NCI-H1436 (cell line): Measurements from ENCODE around the gene SLC38A7.
"Not testable (repeated sequence)": the region's sequence is repeated elsewhere in the genome, so short reads cannot be mapped to it uniquely, and the experiment has no call there.

Source experiments
- DNase-seq: peaks from one replicate; lab custom pipeline; 2025; lab: John Stamatoyannopoulos, UW

SLC38A7 gene, protein sequence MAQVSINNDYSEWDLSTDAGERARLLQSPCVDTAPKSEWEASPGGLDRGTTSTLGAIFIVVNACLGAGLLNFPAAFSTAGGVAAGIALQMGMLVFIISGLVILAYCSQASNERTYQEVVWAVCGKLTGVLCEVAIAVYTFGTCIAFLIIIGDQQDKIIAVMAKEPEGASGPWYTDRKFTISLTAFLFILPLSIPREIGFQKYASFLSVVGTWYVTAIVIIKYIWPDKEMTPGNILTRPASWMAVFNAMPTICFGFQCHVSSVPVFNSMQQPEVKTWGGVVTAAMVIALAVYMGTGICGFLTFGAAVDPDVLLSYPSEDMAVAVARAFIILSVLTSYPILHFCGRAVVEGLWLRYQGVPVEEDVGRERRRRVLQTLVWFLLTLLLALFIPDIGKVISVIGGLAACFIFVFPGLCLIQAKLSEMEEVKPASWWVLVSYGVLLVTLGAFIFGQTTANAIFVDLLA

DNA sequence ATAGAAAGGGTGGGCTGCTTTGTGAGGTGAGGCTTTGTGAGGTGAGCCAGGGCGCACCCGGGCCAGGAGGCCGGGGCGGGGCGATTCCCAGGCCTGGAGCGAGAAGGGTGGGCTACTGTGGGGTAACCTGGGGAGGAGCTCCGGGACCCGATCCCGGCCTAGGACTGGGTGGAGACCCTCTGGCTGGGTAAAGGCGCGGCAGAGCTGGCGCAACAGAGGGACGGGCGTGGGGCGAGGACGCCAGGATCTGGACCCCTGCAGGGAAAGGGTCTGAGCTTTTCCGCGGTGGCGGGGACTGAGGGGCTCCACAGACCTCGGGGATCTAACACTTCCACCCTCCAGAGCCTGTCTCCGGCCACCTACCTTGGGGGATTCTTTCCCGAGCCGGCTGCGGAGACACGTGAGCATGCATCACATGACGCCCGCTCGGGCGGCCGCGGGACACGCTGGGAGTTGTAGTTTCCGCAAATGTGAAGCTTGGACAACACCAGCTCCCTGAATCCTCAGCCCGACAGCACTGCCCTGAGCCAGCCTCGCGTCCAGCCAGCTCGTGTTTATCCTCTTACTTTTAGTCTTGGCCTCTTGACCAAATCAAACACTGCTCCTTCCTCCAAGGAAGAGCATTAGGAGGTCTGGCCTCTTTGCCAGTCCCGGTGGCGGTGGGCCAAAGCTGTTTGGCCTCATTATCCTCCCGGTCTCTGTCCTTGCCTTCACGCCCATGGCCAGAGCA, at the start of gene SLC38A7:
Gene SLC38A7 (minus strand): TSS at position 417 of the 730 bp plus-strand sequence. CDS start 4,644 bp downstream, outside the sequence.
- DNase-seq, result peak; percentile 64

DNA sequence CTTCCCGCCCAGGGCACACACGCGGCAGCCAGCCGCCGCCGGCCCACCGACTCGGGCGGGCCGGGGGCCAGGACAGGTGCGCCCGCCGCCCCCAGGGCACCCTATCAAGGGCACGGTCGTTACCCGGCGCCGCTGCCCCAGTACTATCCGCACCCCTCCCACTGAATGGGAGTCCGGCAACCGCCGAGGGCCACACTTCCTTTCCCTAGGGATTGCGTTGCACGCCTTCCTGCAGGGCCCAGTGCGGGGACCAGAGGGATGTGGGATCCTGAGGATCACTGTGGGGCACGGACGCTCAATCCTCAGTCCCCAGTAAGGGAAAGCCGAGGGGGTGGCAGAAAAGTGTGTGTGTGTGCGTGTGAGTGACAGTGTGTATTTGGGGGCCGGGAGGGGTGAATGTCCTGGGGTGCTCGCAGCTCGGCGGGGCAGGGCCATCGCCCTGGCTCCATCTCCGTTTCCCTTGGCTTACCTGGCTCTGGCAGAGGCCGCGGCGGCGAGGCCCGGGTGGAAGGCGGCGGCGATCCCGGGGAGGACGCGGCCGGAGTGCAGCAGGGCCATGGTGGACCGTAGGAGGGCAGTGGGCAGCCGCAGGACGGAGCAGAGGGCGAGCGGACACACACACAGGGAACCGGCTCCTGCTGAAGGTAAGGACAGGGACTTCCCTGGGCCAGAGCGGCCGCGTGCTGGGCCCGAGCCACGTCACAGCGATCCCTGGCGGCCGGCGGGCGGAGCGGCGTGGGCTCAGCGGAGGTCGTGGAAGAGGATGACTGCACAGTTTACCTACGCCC, 49.3 kb upstream of the SLC38A7 start, which contains the start of gene GOT2:
Gene GOT2 (minus strand): TSS at position 646 of the 788 bp plus-strand sequence. CDS start 88 bp downstream, at position 558.
- peak; percentile 63 for DNase-seq

DNA sequence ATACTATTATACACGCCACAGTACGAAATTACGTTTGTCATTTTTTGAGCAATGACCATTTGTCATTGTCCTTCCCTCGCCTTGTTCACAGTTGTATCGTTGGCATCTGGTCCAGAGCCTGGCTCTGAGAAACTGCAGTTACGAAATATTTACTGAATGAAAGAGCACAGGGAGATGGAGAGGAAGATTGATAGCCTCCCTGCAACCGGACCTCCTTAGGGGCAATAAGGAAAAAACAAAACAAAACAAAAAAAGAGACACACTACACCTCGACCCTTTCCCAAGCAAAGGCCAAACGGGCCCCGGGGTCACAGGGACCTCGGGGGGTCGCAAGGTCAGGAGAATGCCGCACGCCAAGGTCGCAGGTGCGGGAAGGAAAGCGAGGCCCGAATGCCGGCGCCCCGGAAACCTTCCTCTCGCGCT, 48.7 kb upstream of the SLC38A7 start:
- no peak for DNase-seq

DNA sequence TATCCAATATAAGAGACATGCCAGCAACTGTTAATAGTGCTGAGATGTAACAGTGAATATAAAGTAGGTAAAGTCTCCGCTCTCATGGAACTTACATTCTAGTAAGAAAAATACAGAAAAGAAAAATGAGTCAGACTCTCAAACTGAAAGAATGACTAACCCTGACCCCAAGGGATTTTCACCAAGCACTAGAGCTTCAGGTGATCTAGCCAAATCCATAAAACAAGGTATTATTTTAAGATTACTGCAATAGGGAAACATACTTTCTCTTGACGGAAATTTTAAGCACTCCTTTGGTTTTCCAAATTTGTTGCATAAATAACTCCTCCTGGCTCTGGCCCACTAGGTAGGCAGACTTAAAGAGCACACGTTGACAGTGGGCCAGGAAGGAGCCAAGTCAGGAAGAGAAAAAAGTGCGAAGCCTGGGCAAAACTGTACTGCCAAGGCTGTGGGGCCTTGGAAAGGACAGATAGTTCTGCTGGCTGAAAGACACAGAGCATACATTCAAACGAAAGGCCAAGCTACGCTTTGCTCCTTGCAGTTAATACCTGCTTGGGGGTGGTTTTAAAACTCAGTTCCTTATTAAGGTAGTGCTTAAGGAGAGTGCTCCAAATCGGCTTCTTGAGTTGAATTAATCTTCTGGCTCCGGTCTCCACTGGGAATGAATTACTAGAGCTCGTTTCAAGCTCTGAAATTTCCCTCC, 48.1 kb upstream of the SLC38A7 start:
- DNase-seq, result no peak

DNA sequence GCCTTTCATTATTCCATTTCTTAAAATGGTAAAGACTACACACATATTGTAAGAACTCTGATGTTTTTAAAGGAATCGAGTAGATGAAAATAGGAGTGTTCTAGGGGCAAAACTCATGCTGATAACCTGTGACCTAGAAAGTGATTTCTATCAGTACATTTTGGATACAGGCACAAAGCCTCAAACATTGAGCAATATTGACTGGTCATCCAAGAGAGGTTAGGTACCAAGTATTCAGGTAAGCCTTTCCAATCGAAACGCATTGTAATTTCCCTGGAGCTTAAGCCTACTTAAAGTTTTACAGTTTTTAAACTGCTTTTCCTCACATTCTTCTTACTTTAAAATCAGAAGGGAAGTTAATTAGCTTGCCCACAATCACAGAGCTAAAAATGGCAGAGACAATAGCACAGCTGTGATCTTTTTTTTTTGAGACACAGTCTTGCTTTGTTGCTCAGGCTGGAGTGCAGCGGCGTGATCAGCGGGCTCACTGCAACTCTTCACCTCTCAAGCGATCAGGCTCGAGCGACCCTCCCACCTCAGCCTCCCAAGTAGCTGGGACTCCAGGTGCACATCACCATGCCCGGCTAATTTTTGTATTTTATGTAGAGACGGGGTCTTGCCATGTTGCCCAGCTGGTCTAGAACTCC, 46.3 kb upstream of the SLC38A7 start:
- no peak for DNase-seq

DNA sequence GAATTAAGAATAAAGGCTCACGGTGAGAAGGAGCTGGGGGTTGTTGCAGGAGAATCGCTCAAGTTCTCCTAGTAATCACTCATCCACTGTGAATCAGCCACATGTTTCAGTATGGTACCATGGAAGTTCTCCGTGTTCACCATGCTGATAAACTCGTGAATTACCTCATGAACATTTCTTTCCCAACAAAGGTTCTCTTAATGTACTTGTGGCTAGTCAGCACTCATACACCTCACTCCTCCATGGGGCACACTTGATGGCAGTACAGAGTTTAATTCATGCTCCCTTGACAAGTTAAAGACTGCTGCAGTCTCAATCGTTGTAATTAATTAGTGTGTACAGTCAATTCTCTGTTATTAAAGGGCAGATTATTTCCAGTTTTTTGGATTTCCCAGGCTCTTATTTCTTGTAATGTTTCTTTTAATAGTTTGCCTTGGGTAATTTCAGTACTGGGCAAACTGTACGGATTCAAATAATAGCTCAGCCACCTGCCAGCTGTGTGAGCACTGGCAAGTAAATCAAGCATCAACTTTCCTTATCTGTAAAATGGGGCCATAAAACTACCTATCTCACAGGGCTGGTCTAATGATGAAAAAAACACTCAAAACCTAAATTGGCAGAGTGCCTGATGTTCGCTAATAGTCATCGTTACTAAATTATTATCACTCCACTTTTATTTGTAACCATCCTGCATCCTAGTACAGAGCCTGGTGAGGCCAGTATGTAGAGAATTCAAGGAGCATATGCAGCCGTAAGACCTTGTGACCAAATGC, 43.4 kb upstream of the SLC38A7 start:
- no peak for DNase-seq

DNA sequence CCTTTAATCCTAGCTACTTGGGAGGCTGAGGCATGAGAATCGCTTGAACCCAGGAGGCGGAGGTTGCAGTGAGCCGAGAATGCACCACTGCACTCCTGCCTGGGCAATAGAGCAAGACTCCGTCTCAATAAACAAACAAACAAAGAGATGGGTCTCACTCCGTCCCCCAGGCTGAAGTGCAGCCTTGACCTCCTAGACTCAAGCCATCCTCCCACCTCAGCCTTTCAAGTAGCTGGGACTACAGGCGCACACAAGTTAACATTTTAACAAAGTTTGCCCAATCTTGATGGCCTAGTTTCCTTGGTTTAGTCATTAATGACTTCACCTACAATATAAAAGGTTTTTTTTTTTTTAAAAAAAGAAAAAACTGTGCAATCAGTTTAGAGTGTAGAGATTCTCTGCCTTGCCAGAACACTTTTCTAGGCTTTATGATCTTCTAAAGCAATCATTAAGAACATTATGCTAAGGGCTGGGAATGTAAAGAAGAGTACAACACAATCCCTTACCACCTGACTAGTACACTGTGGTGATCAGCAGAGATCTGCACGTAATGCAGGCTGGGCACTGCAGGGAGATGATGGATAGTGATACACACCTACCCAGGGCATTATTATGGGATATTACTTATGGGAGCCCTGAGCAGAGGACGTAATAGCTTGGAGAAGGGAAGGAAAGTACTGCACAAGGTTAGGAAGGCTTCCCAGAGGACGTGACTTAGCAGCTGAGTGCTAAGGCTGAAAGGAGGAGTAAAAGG, 42.6 kb upstream of the SLC38A7 start:
- DNase-seq, result no peak

DNA sequence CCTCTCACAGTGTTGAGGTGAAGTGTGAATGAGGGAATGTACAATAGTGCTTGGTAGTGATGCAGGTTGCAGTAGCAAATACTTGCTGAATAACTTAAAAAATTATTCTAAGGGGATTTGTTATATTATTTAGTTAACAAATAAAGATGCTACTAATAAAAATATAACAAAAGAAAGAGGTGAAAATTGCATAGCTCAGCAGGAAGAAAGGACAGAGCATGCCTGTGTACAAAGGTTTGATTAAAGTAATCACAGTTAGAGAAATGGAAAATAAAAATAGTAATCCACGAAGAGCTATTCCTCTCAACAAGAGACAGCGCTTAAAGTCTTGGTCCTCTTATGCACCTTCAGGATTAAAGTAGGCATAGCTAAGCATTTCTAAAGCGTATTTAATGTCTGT, 38.5 kb upstream of the SLC38A7 start:
- DNase-seq, result no peak

DNA sequence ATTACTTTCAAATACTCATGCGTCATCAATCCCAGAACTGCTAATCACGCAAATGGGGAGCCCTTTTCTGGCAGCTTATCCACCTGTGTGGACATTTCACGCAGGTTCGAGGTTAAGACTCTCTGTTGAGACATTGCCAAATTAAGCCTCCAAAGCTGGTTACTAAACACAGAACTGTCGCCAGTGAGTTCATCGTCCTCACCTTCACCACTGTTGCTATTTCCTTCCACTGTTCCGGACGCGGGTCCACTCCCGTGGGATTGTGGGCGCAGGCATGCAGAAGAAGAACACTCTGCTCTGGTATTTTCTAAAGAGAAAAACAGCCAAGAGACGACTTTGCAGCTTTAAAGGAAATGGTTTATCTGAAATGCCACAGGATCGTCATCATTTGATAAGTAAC, 33.4 kb upstream of the SLC38A7 start:
- DNase-seq, result no peak

DNA sequence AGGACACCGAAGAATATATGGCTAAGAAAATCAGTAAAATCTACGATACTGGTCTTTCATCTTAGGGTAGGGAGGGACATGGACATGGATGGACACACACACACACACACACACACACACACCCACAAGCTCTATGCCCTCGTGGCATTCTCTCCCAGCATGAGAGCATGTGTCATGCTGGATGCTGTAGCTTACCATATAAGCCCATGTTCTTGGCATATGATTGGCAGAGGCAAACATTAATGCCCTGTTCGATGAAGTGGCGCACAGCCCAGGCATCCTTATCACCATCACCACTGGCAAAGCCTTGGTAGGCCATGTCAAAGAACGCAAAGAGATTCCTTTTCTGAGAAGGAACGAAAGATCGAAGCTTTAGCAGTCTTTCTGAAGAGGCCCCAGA, 31.9 kb upstream of the SLC38A7 start:
- DNase-seq, result no peak

DNA sequence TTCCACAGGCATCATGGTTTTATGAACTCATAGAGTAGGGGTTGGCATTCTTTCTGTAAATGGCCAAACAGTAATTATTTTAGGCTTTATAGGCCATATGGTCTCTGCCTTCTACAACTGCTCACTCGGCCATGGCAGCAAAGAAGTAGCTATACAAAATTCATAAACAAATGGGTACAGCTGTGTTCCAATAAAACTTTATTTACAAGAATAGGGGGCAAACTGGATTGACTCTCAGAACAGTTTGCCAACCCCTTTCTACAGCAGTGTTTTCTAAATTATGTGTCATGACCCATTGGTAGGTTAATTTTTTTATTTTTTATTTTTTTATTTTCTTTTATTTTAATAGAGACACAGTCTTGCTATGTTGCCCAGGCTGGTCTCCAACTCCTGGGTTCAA, 29.2 kb upstream of the SLC38A7 start:
- DNase-seq, result no peak

DNA sequence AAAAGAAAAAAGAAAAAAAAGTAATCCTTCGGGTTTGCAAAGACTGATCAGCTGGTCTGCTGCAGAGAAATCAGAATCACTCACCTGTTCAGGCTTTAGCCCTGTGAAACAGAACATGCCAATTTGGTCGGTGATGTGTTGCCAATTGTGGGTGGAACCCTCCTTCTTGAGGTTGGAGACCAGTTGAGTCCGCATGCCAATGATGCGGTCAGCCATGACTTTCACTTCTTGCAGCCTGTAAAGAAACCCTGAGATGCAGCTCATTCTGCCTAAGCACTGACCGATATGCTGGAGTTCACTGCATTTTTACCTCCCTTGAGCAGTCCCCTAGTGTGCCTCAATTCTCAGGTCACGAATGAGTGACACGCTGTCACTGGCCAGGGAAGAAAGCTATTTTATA, 24.8 kb upstream of the SLC38A7 start:
- DNase-seq, result no peak

DNA sequence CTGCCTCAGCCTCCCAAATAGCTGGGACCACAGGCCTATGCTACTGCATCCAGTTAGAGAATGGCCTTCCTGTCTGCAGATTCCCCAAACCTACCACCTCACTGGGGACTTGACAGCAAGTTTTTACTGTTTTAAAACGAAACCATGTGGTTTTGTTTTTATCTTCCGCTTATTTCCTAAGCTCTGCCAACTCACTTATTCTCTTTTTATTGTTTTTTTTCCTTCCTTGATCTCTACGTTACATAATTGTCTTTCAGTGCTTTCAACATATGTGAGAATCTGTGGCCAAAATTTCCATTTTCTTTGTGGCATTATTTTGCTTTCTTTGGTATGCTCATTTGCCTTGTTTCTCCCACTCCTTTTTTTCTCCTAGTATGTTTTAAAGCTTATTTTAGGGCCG, 14.6 kb upstream of the SLC38A7 start:
- DNase-seq, result no peak

DNA sequence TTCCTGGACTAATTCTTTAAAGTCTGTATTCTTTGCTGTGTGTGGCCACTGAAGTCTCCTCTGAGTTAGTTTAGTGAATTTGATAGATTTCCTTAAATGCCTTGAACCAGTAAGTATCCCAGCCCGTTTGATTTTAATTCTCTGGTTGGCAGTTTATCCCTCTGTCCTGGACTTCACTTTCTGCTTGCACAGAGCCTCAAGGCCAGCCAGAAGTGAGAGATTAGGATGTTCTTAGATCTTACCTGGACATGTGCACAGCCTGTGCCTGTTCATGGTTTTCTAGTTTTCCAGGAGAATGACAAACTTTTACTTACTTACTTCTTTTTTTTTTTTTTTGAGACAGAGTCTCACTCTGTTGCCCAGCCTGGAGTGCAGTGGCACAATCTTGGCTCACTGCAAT, 10.8 kb upstream of the SLC38A7 start:
- DNase-seq, result no peak

DNA sequence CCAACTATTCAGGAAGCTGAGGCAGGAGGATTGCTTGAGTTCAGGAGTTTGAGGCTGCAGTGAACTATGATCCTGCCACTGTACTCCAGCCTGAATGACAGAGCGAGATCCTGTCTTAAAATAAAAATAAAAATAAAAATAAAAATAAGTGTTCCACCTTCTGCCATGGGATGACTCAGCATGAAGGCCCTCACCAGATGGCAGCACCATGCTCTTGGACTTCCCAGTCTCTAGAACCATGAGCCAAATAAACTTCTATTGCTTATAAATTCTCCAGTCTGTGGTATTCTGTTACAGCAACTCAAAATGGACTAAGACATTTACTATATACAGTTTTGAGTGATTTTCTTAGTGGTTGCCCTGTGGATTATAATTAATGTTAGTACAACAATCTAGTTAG, 7.9 kb upstream of the SLC38A7 start:
- no peak for DNase-seq

DNA sequence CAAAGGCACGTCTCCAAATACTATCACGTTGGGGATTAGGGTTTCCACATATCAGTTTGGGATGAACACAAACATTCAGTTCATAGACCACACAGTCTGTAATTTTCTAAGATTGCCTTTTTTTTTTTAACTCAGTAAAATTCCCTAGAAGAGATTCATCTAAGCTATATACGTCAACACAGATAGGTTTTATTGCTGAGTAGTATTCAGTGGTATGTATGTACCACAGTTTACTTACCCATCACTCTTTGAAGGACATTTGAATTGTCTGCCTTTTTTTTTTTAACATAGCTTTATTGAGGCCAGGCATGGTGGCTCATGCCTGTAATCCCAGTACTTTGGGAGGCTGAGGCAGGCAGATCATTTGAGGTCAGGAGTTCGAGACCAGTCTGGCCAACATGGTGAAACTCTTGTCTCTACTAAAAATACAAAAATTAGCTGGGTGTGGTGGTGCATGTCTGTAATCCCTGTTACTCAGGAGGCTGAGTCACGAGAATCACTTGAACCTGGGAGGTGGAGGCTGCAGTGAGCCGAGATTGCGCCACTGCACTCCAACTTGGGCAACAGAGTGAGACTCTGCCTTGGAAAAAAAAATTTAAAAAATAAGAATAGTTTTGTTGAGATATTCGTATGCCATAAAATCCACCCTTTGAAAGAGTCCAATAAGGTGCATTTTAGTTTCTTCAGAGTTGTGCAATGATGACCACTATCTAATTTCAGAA, 2.6 kb upstream of the SLC38A7 start:
- not testable (repeated sequence) for DNase-seq

DNA sequence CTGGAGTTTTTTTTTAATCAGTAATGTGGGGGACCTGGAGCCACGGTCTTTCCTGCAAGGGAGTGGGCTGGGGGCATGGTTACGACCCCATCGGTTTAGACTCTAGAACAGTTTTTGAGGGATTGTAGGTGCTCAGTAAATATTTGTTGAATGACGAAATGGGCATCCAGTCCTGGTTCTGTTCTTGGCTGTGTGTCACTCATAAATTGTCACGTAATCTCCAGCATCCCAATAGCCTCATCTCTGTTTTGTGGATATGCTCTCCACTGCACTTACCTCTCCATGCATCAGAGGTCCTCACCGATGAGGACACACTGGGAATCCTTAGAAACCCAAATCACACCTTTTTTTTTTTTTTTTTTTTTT, 497 bp upstream of the SLC38A7 start:
- no peak for DNase-seq

DNA sequence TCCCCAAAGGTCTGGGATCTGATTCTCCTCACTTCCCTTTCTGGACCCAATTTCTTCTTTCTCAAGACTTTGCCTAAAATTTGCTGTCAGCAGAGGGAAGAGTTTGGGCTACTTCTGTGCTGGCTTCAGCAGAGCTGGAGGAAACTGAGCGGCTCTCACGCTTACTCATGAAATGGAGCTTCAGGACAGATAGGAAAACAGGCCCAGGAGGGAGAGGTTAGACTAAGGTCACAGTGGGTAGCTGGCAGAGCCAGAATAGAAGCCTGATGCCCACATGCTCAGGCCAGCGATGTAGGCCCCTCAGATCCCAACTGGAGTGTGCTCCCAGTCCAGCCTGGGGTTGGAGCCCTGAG, 593 bp downstream of the SLC38A7 start:
- no peak for DNase-seq

DNA sequence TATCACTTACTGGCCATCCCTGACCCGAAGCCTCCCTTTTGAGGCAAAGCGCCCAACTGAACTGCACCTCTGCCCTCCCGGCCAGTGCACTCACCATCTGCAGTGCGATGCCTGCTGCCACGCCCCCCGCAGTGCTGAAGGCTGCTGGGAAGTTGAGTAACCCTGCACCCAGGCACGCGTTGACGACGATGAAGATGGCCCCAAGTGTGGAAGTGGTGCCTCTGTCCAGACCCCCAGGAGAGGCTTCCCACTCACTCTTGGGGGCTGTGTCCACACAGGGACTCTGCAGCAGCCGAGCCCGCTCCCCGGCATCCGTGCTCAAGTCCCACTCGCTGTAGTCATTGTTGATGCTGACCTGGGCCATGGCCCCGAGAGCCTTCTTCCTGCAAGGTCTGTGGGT, 4.8 kb downstream of the SLC38A7 start:
- DNase-seq, result no peak
